WTC11 (cell line): ENCODE data around the gene GGACT. TPM values are rescaled to one million over a fixed set of nuclear protein-coding genes. Genes with fewer than 3 reads are reported as not detected.

Experiments
- ATAC-seq: fragments of 200-7000 bp; cut with Tn5 transposase; 2 replicates; pipeline ENCODE4 v1.10.0; 2021; ENCODE audit warnings: mild to moderate bottlenecking, moderate library complexity
- CTCF ChIA-PET: fragments of 300-600 bp; sonication (Branson Sonifier 250); formaldehyde crosslinking; loops from one replicate; lab custom pipeline; 2021; ENCODE audit warnings: antibody characterized with exemption; lab: Charles Lee
- POLR2A ChIA-PET: fragments of 350-600 bp; sonication (Branson Sonifier 250); formaldehyde crosslinking; loops from one replicate; lab custom pipeline; 2021; ENCODE audit warnings: antibody characterized with exemption; lab: Charles Lee
- DNase-seq: peaks from one replicate; pipeline ENCODE4 v3.0.0; 2021; ENCODE audit warnings: low spot score
- H3K27ac Mint-ChIP-seq: 2 replicates; pipeline ENCODE4 v1.8.0; 2021; ENCODE audit warnings: mixed read lengths
- H3K27me3 Mint-ChIP-seq: 2 replicates; pipeline ENCODE4 v1.8.0; 2021; ENCODE audit warnings: low read depth, mild to moderate bottlenecking, moderate library complexity, mixed read lengths
- H3K36me3 Mint-ChIP-seq: 2 replicates; pipeline ENCODE4 v1.8.0; 2021; ENCODE audit warnings: mixed read lengths
- H3K4me1 Mint-ChIP-seq: 2 replicates; pipeline ENCODE4 v1.8.0; 2022; ENCODE audit warnings: mixed read lengths
- H3K4me3 Mint-ChIP-seq: 2 replicates; pipeline ENCODE4 v1.8.0; 2021; ENCODE audit warnings: mild to moderate bottlenecking, moderate library complexity, mixed read lengths
- H3K9me3 Mint-ChIP-seq: 2 replicates; pipeline ENCODE4 v1.8.0; 2021; ENCODE audit warnings: mixed read lengths
- CTCF ChIP-seq: fragments of 200-600 bp; IDR thresholded peaks from 2 replicates; pipeline ENCODE4 v1.8.0; 2022; ENCODE audit warnings: antibody characterized with exemption
- E2F4 ChIP-seq: sonication (generic); formaldehyde crosslinking; IDR thresholded peaks from 2 replicates; pipeline ENCODE4 v1.8.1; 2022; ENCODE audit warnings: low read depth, mild to moderate bottlenecking, moderate library complexity, missing genetic modification reagents, borderline replicate concordance
- ERG ChIP-seq: fragments of 250-450 bp; sonication (Bioruptor Pico); IDR thresholded peaks from 2 replicates; pipeline ENCODE4 v1.8.0; 2021; ENCODE audit warnings: mild to moderate bottlenecking
- FOXJ3 ChIP-seq: sonication (generic); formaldehyde crosslinking; IDR thresholded peaks from 2 replicates; pipeline ENCODE4 v1.9.0; 2021; ENCODE audit warnings: missing genetic modification reagents, mild to moderate bottlenecking, borderline replicate concordance
- FOXP1 ChIP-seq: sonication (generic); formaldehyde crosslinking; IDR thresholded peaks from 2 replicates; pipeline ENCODE4 v1.8.0; 2022; ENCODE audit warnings: missing genetic modification reagents, mild to moderate bottlenecking, moderate library complexity, borderline replicate concordance
- IRF2 ChIP-seq: sonication (generic); formaldehyde crosslinking; IDR thresholded peaks from 2 replicates; pipeline ENCODE4 v1.8.0; 2022; ENCODE audit warnings: low read depth, missing genetic modification reagents, borderline replicate concordance
- KAT7 ChIP-seq: sonication (generic); formaldehyde crosslinking; IDR thresholded peaks from 2 replicates; pipeline ENCODE4 v1.8.1; 2023; ENCODE audit warnings: missing genetic modification reagents, mild to moderate bottlenecking, borderline replicate concordance
- NFATC4 ChIP-seq: fragments of 250-450 bp; sonication (Bioruptor Pico); IDR thresholded peaks from 2 replicates; pipeline ENCODE4 v1.9.0; 2021; ENCODE audit warnings: mild to moderate bottlenecking
- STAT6 ChIP-seq: sonication (generic); formaldehyde crosslinking; conservative IDR thresholded peaks from 2 replicates; pipeline ENCODE4 v1.8.1; 2023; ENCODE audit warnings: mild to moderate bottlenecking, low read depth, missing genetic modification reagents, moderate library complexity
- ZNF232 ChIP-seq: sonication (generic); formaldehyde crosslinking; IDR thresholded peaks from 2 replicates; pipeline ENCODE4 v1.8.0; 2022; ENCODE audit warnings: mild to moderate bottlenecking, missing genetic modification reagents
- ZNF396 ChIP-seq: fragments of 250-450 bp; sonication (Bioruptor Pico); IDR thresholded peaks from 2 replicates; pipeline ENCODE4 v1.8.0; 2021; ENCODE audit warnings: mild to moderate bottlenecking, moderate library complexity, borderline replicate concordance
- ZNF416 ChIP-seq: fragments of 250-450 bp; sonication (Bioruptor Pico); IDR thresholded peaks from 2 replicates; pipeline ENCODE4 v1.9.0; 2021; ENCODE audit warnings: mild to moderate bottlenecking, inconsistent platforms
- total RNA-seq: library from RNA; stranded (reverse); gene quantifications from 3 replicates; pipeline ENCODE4 v1.2.3, GENCODE V29; 2021
- TF ChIP-seq, protein P1 (sequence below): fragments of 250-450 bp; sonication (Bioruptor Pico); IDR thresholded peaks from 2 replicates; pipeline ENCODE4 v1.9.0; 2021; ENCODE audit warnings: mild to moderate bottlenecking

The GGACT gene
- total RNA-seq, 1 experiment from 2014 or later: 2.4 TPM

- peaks cover 10% of the 10 kb centered on the region for H3K4me1 Mint-ChIP-seq
- no peak for DNase-seq
- ATAC-seq: no peak
- H3K4me3 Mint-ChIP-seq: no peak overlapping the region
- no peak overlapping the region for H3K27ac Mint-ChIP-seq
- ChIA-PET POLR2A (interaction anchor here (0.7 kb wide), 1 partner anchor 269 kb away, joined by 4 read pairs; no protein-coding TSS in a partner anchor), CTCF (interaction anchor here (0.6 to 1.1 kb wide), 3 partner anchors 12 to 1205 kb away, joined by 3 to 5 read pairs (median 3); no protein-coding TSS in a partner anchor)
- H3K27me3 Mint-ChIP-seq: no peaks in the 10 kb centered on the region
- no peaks in the 10 kb centered on the region for H3K36me3 Mint-ChIP-seq
- H3K9me3 Mint-ChIP-seq: no peaks in the 10 kb centered on the region
- TF ChIP-seq CTCF (peak; percentile 21; the same call in 1 of the 2 replicates), FOXP1 (CRISPR knock-in tag) (no peak), IRF2 (CRISPR knock-in tag) (no peak), STAT6 (CRISPR knock-in tag) (no peak), FOXJ3 (CRISPR knock-in tag) (no peak), NFATC4 (CRISPR knock-in tag) (no peak)
- TF ChIP-seq, all 79 proteins: peak for 1
Observed at GRCh38 chr13:100542826-100543156, 45.8 kb downstream of the GGACT start.

- Mint-ChIP-seq H3K9me3 (no peaks in the 10 kb centered on the region), H3K27me3 (no peaks in the 10 kb centered on the region), H3K27ac (no peak overlapping the region), H3K4me3 (no peak overlapping the region), H3K4me1 (peaks cover 10% of the 10 kb centered on the region), H3K36me3 (no peaks in the 10 kb centered on the region)
- TF ChIP-seq STAT6 (CRISPR knock-in tag) (no peak), ZNF232 (CRISPR knock-in tag) (no peak), ZNF396 (CRISPR knock-in tag) (no peak), CTCF (peak; percentile 28), ERG (CRISPR knock-in tag) (no peak), ZNF416 (no peak), KAT7 (CRISPR knock-in tag) (no peak), E2F4 (CRISPR knock-in tag) (no peak)
- TF ChIP-seq, protein P1, sequence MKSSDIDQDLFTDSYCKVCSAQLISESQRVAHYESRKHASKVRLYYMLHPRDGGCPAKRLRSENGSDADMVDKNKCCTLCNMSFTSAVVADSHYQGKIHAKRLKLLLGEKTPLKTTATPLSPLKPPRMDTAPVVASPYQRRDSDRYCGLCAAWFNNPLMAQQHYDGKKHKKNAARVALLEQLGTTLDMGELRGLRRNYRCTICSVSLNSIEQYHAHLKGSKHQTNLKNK (CRISPR knock-in tag): no peak
- ChIA-PET POLR2A (no interaction called here), CTCF (interaction anchor here (0.6 to 1.1 kb wide), 3 partner anchors 11 to 1205 kb away, joined by 3 to 5 read pairs (median 3); no protein-coding TSS in a partner anchor)
- no peak for DNase-seq
- ATAC-seq: no peak
Observed at GRCh38 chr13:100541897-100542825, 46.4 kb downstream of the GGACT start.
